ENCODE results near the gene DOCK10.

The DOCK10 gene

DNA sequence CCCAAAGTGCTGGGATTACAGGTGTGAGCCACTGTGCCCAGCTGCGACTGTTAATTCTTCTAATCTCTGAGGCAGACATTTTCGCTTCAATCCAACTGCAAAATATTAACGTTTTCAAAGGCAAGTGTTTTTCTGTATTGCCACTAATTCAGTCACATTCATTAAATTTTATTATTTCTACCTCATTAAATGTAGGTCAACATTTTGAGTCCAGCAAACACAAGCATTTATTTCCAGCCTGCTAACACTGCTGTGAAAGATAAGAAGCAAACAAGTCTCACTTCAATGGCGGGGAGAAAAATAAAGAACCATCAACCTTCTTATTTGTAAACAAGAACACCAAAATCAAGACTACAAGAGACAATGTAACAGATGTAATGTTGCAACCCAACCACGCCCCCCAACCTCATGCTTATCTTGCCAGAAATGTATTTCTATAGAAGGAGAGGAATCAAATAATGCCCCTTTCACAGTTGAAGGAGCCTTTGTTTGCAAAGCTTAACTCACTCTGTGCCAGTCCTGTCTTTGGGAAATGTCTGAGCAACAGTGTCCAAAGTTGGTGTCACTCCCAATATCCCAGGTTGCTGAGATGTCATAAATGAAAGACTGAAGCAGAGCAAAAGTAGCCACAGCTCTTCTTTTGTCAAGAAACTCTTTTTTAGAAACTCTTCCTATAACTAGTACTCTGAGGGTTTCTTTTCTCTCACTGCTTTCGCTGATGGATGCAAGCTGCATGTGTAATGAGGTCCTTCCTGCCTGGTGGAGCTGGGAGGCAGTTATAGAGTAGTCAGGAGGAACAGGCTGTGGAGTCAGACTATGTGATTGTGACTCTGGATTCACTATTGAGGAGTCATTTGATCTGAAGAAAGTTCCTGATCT, 8.6 kb downstream of the DOCK10 start:
- no peak for DNase-seq (ENCODE audit: low read depth)
- TF ChIP-seq, protein P1, sequence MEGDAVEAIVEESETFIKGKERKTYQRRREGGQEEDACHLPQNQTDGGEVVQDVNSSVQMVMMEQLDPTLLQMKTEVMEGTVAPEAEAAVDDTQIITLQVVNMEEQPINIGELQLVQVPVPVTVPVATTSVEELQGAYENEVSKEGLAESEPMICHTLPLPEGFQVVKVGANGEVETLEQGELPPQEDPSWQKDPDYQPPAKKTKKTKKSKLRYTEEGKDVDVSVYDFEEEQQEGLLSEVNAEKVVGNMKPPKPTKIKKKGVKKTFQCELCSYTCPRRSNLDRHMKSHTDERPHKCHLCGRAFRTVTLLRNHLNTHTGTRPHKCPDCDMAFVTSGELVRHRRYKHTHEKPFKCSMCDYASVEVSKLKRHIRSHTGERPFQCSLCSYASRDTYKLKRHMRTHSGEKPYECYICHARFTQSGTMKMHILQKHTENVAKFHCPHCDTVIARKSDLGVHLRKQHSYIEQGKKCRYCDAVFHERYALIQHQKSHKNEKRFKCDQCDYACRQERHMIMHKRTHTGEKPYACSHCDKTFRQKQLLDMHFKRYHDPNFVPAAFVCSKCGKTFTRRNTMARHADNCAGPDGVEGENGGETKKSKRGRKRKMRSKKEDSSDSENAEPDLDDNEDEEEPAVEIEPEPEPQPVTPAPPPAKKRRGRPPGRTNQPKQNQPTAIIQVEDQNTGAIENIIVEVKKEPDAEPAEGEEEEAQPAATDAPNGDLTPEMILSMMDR (conservative IDR thresholded peaks at IDR 0.05; ENCODE audit: low read length) = no peak
- H3K4me3 ChIP-seq (ENCODE audit: low read length) = no peak overlapping the region

DNA sequence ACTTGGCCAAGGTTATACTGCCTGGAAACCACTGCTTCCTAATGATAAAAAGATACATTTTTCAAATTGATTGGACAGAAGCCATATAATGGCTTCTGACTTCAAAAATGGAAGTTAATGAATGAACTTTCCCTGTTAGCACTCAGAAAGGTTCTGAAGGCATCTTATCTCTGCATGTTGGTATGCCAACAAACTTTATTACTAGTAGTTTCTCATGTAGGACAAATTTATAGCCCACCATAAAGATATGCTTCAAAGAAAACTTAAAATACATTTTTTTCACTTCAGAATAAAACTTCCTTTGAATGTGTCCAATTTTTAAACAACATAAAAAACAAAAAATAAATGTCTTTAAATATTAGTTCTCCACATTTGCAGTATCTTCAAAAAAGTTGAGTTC, 10.0 kb downstream of the DOCK10 start:
- no peak for DNase-seq (ENCODE audit: low read depth)
- TF ChIP-seq, protein P1 (conservative IDR thresholded peaks at IDR 0.05; ENCODE audit: low read length) = no peak
- H3K4me3 ChIP-seq (ENCODE audit: low read length) = no peak overlapping the region

DNA sequence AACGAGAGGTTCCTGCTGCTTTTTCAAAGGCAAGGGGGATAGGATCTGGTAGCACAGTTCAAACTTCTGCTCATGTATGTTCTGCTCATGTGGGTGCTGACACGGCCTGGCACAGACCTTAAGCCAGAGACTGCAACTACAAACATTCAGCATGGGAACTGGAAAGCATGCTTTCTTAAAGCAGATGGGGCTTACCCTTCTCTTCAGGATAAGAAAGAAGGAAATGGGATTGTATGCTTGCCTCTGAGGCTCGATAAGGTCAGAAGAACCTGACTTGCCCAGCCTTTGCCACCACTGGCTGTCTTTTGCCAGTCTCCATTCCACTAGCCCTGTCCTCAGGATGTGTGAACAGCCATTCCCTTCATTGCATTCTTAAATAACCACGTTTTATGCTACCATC, 10.7 kb downstream of the DOCK10 start:
- H3K4me3 ChIP-seq (ENCODE audit: low read length) = no peak overlapping the region
- TF ChIP-seq, protein P1 (conservative IDR thresholded peaks at IDR 0.05; ENCODE audit: low read length) = no peak
- DNase-seq (ENCODE audit: low read depth) = no peak

DNA sequence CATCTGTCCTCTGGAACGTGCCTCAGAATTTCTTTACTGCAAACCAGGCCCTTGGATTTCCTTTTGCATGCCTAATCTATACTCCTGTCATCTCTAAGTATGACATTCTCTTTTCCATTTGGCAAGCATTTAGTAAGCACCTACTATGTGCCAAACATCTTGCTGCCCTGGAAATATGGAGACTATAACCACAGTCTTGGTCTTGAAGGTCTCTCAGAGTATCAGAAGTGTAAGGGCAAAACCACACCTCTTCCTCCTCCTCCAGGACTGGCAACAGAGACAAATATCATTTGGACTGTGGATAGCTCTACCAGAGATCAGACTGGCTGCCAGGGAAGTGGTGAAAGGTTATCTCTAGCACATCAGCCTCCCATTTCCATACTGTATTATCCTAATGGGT, 11.4 kb downstream of the DOCK10 start:
- DNase-seq (ENCODE audit: low read depth) = no peak
- TF ChIP-seq, protein P1 (conservative IDR thresholded peaks at IDR 0.05; ENCODE audit: low read length) = no peak
- H3K4me3 ChIP-seq (ENCODE audit: low read length) = no peak overlapping the region

DNA sequence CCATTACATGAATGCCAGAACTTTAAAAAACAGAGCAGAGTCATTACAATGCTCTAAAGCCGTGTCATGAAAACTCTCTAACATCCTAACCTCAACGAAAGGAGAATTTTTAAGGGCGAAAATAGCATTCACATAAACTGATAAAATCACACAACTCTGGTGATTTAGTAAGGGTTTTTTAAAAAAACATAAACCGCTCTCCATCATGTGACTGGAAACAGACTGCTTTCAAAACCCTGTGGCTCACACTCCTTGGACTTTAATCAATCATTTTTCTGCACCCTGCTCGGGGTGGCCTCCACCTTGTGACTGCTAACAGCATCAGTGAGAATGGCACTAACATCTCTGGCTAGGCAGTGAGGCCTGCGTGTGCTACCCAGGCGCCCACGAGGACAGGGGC, 12.1 kb downstream of the DOCK10 start:
- TF ChIP-seq, protein P1 (conservative IDR thresholded peaks at IDR 0.05; ENCODE audit: low read length) = no peak
- DNase-seq (ENCODE audit: low read depth) = no peak
- H3K4me3 ChIP-seq (ENCODE audit: low read length) = no peak overlapping the region

DNA sequence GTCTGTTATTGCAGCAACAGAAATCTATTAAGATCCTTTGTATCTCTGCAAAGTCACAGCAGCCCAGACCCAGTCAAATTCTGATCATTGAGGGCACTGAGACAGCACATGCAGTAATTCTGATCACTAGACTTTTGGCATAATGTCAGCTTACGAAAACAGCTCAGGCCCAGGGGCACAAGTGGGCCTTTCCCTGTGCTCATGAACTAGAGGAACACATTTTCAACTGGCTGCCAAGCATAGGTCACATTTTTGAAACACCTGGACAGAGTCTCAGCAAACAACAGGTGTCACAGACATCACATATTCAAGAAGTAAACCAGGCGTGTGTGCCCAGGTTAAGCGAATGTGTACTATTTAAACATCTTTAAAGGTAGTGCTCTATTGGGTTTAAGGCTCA, 13.7 kb downstream of the DOCK10 start:
- no peak overlapping the region for H3K4me3 ChIP-seq (ENCODE audit: low read length)
- TF ChIP-seq, protein P1 (conservative IDR thresholded peaks at IDR 0.05; ENCODE audit: low read length) = no peak
- no peak for DNase-seq (ENCODE audit: low read depth)

DNA sequence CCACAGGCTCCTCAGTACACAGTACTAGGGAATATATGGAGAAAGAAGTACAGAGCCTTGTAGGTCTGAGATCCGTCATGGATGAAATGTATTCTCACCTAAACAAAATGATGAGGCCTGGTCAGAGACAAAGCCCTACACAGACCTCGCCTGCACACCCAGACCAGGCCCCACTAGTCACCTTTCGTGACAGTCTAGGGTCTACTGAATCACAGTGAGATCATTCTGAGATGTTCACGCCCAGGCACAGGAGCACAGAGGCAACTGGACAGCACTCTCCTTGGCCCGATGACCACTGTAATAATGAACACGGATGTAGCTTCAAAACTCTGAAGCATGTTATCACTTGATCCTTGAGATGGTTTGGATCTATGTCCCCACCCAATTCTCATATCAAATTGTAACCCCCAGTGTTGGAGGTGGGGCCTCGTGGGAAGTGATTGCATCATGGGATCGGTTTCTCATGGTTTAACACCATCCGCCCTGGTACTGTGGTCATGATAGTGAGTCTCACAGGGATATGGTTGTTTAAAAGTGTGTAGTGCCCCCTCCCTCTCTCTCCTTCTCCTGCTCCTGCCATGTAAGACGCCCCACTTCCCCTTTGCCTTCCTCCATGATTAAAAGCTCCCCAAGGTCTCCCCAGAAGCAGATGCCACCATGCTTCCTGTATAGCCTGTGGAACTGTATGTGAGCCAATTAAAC, 15.1 kb downstream of the DOCK10 start:
- no peak for DNase-seq (ENCODE audit: low read depth)
- no peak overlapping the region for H3K4me3 ChIP-seq (ENCODE audit: low read length)
- TF ChIP-seq, protein P1 (conservative IDR thresholded peaks at IDR 0.05; ENCODE audit: low read length) = no peak
